Cardiac septum (tissue), 1 donor: Measurements from ENCODE around the gene SPATA20. TPM values are rescaled to one million over a fixed set of nuclear protein-coding genes. Genes with fewer than 3 reads are reported as not detected.

Source experiments
- DNase-seq: peaks from one replicate; pipeline ENCODE4 v3.0.0-alpha.2; 2020; ENCODE audit warnings: low spot score
- intact Hi-C: fragments of 100-400 bp; cut with DNase I; formaldehyde crosslinking; loops from one replicate; pipeline ENCODE4 v1.14.0; 2022
- total RNA-seq: library from RNA; stranded (reverse); fragmentation: NEBNext Ultra II Directional; extraction: Animal tissue kit (Norgen Biotek cat#: 25700); gene quantifications from one replicate; pipeline ENCODE4 v1.2.1, GENCODE V29; 2021
- donor health status: DM: no; HTN: no; CAD: no.

SPATA20 gene
- total RNA-seq, 1 donor from 2014 or later: 51.9 TPM

DNA sequence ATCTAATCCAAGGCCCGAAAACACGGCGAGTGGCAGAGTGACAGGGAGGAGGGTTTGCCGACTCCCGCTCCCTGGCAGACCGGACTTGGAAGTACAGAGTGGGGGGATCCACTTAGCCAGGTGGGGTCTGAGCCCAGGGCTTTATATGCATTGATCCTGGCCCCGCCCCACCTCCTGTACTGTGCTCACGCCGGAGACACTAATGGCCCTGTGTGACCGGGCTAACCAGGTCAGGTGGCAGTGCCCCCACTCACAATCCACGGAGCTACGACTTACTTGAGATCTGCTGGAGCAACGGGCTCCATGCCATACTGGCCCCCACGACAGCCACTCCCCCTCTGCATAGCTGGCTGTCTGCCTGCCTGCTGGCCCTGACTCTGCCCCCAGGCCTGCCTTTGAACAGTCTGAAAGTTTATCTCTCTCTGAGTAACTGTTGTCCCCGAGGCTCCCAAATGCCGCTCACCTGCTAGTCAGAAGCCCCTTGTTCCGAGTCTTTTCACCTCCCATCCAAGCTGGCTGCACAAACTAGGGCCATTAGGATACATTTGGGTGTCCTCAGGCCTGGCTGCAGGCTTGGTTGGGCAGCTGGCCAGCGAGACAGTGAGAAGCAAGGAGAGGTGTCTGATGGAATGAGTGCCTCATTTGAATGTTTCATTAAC lies 41.5 kb downstream of the SPATA20 start:
- DNase-seq: no peak
- intact Hi-C loops: no loop called here

DNA sequence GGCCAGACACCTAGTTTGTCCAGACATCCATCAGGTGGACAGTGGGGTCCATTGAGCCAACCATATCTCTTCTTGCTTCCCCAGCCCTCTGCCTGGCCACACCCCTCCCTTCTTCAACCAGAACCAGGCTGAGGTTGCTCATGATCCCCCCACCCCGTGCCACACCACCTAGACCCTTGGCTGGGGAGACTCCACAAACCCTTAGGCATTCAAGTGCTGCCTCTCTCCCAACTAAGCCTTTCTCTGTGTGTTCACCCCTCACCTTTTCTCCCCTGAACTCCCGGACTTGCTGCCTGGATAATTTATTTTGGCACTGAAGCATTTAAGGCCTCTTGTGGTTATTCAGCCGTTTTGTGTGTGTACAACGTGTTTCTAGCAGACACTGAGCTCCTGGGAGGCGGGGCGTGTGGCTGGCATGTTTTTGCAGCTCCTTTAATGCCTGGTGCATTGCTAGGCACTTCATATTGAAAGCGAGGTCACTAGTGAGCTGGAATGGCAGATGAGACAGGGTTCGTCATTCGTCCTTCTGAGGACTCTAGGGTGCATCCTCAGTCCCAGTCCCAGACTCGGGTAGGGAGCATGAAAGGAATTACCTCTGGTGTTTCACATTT lies 42.2 kb downstream of the SPATA20 start:
- intact Hi-C loops: no loop called here
- DNase-seq: no peak

DNA sequence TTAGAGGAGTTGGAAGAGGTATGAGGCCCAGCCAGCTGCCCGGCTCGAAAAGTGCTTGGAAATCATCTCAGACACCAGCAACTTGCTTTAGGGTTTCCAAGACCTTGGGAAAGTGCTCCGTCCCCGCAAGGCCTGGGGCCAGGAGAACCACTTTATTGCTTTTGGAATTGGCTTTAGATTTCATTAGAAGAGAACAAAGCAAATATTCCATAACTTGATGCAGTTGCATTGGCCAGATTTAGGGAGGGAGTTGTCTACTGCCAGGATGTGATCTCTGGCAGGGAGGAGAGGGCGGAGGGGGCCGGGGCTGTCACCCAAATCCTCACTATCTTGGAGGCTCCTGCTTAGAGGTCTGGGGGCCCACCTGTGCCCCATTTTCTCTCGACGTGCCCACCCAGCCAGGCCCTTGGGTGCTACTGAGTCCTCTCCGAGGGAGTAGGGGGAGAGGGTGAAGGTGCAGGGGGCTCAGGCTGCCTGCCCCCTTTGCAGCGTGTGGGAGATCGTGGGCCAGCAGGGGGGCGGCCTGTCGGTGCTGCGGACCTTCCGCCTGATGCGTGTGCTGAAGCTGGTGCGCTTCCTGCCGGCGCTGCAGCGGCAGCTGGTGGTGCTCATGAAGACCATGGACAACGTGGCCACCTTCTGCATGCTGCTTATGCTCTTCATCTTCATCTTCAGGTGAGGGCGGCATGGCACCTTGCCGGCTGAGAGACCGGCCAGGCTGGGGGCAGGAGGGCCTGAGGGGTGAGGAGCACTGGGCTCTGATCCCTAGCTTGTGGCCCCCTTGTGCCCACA lies 44.2 kb downstream of the SPATA20 start:
- intact Hi-C loops: no loop called here
- DNase-seq: no peak

DNA sequence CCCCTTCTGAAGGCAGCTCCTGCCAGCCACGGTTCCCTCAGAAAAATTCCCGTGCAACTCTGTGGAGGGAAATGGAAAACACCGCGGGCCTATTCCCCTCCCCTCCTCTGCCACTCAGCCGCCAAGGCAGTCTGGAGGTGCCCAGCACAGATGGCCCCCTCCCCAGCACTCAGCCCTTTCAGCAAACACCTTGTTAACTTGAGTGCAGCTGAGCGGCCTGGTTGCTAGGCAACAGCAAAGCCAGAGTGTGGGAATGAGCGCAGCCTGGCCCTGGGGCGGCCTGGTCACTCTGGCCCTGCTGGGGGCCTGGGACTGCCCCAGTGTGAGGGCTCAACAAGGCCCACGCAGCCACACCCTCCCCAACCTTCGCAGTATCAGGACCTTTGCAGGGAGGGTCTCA lies 46.3 kb downstream of the SPATA20 start:
- intact Hi-C loops: no loop called here
- DNase-seq: no peak

DNA sequence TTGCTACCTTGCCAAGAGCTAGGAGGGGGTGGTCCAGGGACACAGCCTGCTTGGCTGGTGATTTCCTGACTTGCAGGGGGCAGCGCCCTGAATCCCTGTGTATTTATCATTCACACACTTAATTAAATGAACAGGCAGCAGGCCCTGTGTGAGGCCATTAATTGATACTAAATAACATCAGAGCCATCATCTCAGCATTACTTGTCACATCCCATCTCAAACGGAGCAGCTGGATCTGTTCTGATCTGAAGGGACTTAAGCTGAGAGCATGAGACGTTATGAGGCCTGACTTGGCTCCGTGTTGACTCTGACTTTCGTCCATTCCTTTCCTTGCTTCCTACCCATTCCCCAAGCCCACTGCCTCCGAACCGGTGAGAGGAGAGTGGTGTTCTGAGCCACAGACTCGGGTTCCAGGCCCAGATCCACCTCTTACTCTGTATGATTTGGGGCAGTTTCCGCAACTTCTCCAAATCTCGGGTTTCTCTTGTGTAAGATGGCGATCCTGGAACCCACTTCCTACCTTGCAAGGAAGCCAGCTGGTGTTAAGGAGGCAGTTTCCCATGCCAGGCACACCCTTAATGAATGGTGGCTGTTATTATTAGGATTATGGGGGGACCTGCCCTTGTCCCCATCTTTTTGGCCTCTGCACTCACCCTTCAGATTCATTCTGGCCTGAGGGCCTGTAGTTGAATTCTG lies 47.3 kb downstream of the SPATA20 start:
- intact Hi-C loops: no loop called here

DNA sequence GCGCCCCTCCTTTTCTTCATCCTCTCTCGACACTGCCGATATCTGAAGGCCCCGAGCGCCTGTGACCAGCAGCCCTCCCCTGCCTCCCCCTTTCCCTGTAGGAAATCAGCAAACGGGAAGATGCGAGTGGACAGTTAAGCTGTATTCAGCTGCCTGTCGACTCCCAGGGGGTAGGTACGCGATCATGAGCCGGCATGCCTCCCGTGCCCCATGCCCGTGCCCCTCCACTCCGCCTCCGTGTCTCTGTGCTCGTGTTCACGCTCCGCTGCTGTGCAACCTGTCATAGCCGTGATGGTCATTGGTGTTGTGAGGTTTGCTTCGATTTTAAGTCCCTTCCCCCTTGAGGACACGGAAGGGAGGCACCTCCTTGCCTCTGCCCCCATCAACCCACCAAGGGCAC lies 47.9 kb downstream of the SPATA20 start:
- intact Hi-C loops: no loop called here
- DNase-seq: no peak

More for the DNA sequence above, 47.3 kb downstream of the SPATA20 start:
- no peak for DNase-seq

DNA sequence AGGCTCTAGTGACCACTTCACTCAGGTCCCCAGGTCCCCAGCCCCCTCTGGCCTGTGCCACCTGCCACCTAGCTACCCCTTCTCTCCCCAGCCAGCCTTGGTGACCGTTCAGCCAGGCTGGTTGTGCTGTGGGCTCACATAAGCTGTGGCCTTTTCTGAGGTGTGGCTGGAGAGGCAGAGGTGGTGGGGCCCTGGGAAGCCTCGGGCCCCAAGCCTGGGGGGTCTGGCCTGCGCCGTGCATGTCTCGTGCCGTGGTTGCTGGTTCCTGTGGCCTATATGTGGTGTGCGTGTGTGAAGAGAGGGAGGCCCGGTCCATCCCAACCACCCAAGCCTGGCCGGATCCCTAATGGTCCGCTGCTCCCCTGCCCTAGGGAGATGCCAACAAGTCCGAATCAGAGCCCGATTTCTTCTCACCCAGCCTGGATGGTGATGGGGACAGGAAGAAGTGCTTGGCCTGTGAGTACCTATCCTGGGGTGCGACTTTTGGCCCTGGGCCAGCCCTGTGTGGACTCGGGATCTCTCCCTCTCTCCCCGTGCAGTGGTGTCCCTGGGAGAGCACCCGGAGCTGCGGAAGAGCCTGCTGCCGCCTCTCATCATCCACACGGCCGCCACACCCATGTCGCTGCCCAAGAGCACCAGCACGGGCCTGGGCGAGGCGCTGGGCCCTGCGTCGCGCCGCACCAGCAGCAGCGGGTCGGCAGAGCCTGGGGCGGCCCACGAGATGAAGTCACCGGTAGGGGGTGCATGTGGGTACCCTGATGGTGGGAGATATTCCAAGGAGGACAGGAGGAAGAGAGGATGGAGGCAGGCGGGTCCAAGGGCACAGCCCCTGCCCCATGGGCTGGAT lies 49.4 kb downstream of the SPATA20 start:
- intact Hi-C loops: no loop called here
- no peak for DNase-seq

DNA sequence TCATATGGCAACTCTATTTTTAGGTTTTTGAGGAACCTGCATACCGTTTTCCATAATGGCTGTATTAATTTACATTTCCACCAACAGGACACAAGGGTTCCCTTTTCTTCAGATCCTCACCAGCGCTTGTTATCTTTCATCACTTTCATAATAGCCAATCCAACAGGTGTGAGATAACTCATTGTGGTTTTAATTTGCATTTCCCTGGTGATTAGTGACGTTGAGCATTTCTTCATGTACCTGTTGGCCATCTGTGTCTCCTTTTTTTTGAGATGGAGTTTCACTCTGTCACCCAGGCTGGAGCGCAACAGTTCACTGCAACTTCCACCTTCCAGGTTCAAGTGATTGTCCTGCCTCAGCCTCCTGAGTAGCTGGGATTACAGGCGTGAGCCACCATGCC lies 51.5 kb downstream of the SPATA20 start:
- DNase-seq: no peak
- intact Hi-C loops: no loop called here

DNA sequence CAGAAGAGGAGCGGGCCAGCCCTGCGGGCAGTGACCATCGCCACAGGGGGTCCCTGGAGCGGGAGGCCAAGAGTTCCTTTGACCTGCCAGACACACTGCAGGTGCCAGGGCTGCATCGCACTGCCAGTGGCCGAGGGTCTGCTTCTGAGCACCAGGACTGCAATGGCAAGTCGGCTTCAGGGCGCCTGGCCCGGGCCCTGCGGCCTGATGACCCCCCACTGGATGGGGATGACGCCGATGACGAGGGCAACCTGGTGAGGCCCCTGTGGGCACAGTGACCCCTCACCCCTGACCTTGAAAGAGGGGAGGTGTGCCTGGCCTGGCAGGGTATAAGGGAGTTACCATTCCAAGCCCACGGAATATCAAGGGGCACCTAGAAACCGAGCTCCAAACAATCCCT lies 52.6 kb downstream of the SPATA20 start:
- intact Hi-C loops: no loop called here
- DNase-seq: no peak

DNA sequence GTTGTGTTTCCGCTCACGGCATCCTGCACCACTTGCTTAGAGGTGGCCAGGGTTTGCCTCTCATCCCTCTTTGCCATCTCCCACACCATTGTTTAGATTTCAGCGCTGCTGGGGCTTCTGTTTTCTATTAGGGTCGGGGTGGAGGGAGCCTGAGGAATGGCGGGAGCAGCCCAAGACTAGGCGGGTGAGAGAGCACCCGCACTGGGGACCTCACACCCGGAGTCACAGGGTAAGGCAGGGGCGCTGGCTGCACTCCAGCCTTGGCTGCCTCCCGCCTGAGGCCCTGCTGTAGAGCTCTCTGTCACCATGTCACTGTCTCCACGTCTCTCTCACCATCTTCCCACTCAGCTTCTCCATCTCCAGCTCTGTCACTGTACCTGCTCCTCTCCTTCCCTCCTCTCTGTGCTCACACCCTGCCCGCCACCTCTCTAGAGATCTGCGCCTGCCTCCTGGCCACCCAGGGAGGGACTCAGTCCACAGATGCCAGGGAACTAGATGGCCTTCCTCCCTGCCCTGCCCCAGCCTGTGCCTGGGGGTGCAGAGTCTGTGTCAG lies 54.9 kb downstream of the SPATA20 start:
- intact Hi-C loops: no loop called here
- no peak for DNase-seq

DNA sequence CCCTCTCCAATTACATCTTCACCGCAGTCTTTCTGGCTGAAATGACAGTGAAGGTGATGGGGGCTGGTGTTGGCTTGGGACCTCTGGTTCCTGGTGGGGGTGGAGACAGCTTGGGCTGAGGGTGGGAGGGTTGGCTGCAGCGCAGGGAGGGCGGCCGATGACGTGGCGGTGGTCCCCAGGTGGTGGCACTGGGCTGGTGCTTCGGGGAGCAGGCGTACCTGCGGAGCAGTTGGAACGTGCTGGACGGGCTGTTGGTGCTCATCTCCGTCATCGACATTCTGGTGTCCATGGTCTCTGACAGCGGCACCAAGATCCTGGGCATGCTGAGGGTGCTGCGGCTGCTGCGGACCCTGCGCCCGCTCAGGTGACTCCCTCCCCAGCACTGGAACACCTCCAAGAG lies 55.9 kb downstream of the SPATA20 start:
- intact Hi-C loops: no loop called here
- DNase-seq: no peak

DNA sequence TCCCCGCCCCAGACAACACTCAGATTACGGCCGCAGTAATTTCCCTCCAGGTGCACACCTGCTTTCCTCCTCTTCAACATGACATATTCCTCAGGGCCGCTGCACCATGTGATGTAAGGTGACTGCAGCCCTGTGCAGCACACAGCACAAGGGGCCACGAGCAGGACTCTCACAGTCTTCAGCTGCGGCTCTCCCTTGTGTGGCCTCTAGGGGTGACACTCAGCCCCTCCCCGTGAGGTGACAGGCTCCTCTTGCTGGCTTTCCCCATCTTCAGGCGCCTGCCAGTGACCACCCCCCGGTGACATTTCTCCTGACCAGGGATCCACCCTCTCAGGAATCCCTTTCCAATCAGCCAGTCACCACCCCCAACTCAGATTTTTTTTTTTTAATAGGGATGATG lies 56.4 kb downstream of the SPATA20 start:
- no peak for DNase-seq
- intact Hi-C loops: no loop called here

DNA sequence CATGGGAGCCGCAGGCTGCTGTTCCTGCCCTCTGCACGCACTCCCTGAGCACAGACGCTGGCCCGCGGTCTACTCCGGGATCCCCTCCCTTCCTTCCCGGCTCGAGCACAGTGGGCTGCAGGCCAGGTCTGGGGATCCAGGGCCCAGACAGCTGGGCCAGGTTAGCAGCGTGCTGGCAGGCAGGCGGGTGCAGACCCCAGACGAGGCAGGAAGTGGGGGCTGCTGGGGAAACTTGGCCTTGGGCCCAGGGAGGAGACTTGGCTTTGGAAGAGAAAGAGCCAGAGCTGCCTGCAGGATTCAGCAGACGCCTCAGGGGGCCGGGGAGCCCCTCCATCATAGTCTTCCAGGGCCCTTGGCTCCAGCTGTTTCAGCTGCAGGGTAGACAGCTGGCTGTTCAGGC lies 57.5 kb downstream of the SPATA20 start:
- DNase-seq: no peak
- intact Hi-C loops: no loop called here

DNA sequence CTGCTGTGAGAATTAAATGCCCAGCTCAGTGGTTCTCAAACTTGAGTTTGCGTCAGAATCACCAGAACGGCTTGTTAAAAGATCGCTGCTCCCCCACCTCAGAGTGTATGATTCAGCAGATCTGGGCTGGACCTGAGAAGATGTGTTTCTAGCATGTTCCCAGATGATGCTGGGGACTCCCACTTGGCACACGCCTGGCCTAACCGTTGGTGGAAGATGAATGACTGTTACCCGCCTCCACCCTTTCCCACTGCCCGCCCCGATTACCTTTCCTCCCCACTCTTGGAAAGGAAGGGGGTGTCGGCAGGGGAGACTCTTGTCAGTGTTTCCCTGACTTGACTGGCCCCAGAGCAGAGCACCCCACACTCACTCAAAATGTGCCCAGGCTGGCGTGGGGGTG lies 58.5 kb downstream of the SPATA20 start:
- intact Hi-C loops: no loop called here
- no peak for DNase-seq

Other genes with a start within 250 kb of the SPATA20 start
- gene XYLT2, start 201.0 kb upstream of the SPATA20 start, total RNA-seq: 10.8 TPM
- gene MRPL27, start 174.0 kb upstream of the SPATA20 start, total RNA-seq: 61.4 TPM
- gene EME1, start 173.9 kb upstream of the SPATA20 start, total RNA-seq: 0.35 TPM
- 32.9 TPM for gene LRRC59, start 149.7 kb upstream of the SPATA20 start, total RNA-seq
- gene ACSF2, start 121.0 kb upstream of the SPATA20 start, total RNA-seq: 9.6 TPM
- 0.30 TPM for gene CHAD, start 78.3 kb upstream of the SPATA20 start, total RNA-seq
- 35.4 TPM for gene RSAD1, start 68.3 kb upstream of the SPATA20 start, total RNA-seq
- gene MYCBPAP, start 38.7 kb upstream of the SPATA20 start, total RNA-seq: 0.13 TPM
- 8.5 TPM for gene EPN3, start 14.4 kb upstream of the SPATA20 start, total RNA-seq
- 0.13 TPM for gene CACNA1G, start 13.5 kb downstream of the SPATA20 start, total RNA-seq
- 1.9 TPM for gene ABCC3, start 87.7 kb downstream of the SPATA20 start, total RNA-seq
- gene ANKRD40, start 160.7 kb downstream of the SPATA20 start, total RNA-seq: 47.6 TPM
- 78.5 TPM for gene LUC7L3, start 172.4 kb downstream of the SPATA20 start, total RNA-seq
- not detected for gene ANKRD40CL, start 220.3 kb downstream of the SPATA20 start, total RNA-seq